ENCODE data around the gene MT1B. TPM values are rescaled to one million over a fixed set of nuclear protein-coding genes. Genes with fewer than 3 reads are reported as not detected.
A peak's percentile ranks its signal among the peaks of the same experiment; 100 is the strongest.

Gene MT1B
- total and polyA plus RNA-seq, 9 of the 15 experiments (the other 6 are each of a cell fraction or from before 2014, with no cell fraction given): not detected

GRCh38 chr16:56609463-56609921 lies 42.2 kb upstream of the MT1B start (continued):
- TF ChIP-seq CXXC5 (CRISPR knock-in tag; IDR thresholded peaks at IDR 0.05) (no peak), FOXP1 (CRISPR knock-in tag; IDR thresholded peaks at IDR 0.05) (no peak), CTCFL (IDR thresholded peaks at IDR 0.05; ENCODE audit: borderline replicate concordance, insufficient read depth, low read depth, low read length, poor library complexity, severe bottlenecking) (no peak), TRIM28 (IDR thresholded peaks at IDR 0.05) (no peak), JUND (IDR thresholded peaks at IDR 0.05; ENCODE audit: borderline replicate concordance, low read depth, low read length) (peak; percentile 4; the same call in 1 of the 2 replicates), JUND (tag; IDR thresholded peaks at IDR 0.05; ENCODE audit: borderline replicate concordance, low read depth, low read length) (no peak), TAF9B (IDR thresholded peaks at IDR 0.05; ENCODE audit: partially characterized antibody) (peak; percentile 21), ETV5 (CRISPR knock-in tag; IDR thresholded peaks at IDR 0.05; ENCODE audit: low read depth) (no peak), ARID1B (IDR thresholded peaks at IDR 0.05) (no peak; the same call in 1 of the 2 replicates), ZNF318 (IDR thresholded peaks at IDR 0.05; ENCODE audit: borderline replicate concordance in 1 of 2, low read depth in 1 of 2) (peak in 1 of 2 experiments; percentile 85; a peak in 2 of 4 replicates), ZBTB11 (CRISPR knock-in tag; IDR thresholded peaks at IDR 0.05) (no peak)
